ENCODE data around the gene GINS1. TPM values are rescaled to one million over a fixed set of nuclear protein-coding genes. Genes with fewer than 3 reads are reported as not detected.

GINS1 gene
- total and polyA plus RNA-seq, 2 experiments from 2014 or later, result 32.0 to 65.4 TPM

- H2AFZ ChIP-seq, result no peak overlapping the region; the same call in 1 of the 2 replicates
- H3K4me2 ChIP-seq, result 0 out of 2 replicates have a peak overlapping the region, but pooled peaks have one; percentile 43
- Mint-ChIP-seq H3K4me1 (peaks cover 18% of the 10 kb centered on the region), H3K36me3 (ENCODE audit: low read depth) (peaks cover 14% of the 10 kb centered on the region), H3K27ac (no peak overlapping the region), H3K9me3 (peaks cover 32% of the 10 kb centered on the region), H3K27me3 (ENCODE audit: insufficient read depth, low read depth, poor library complexity) (no peaks in the 10 kb centered on the region), H3K4me3 (no peak overlapping the region)
- TF ChIP-seq ZNF462 (CRISPR knock-in tag; IDR thresholded peaks at IDR 0.05) (no peak), ZNF114 (CRISPR knock-in tag; IDR thresholded peaks at IDR 0.05) (no peak), ZNF331 (CRISPR knock-in tag; IDR thresholded peaks at IDR 0.05; ENCODE audit: low read depth) (no peak), REST (IDR thresholded peaks at IDR 0.05; ENCODE audit: unreplicated experiment) (no peak), CTCF (conservative IDR thresholded peaks at IDR 0.05; ENCODE audit: low read depth in 2 of 2) (no peak), JUNB (IDR thresholded peaks at IDR 0.05; ENCODE audit: unreplicated experiment) (no peak), EZH2 (IDR thresholded peaks at IDR 0.05; ENCODE audit: low read depth, unreplicated experiment) (no peak), POLR2AphosphoS5 (IDR thresholded peaks at IDR 0.05; ENCODE audit: low read depth) (no peak), EZH2phosphoT487 (IDR thresholded peaks at IDR 0.05; ENCODE audit: unreplicated experiment) (no peak), CREB1 (CRISPR knock-in tag; IDR thresholded peaks at IDR 0.05; ENCODE audit: low read depth) (no peak), STAT1 (IDR thresholded peaks at IDR 0.05; ENCODE audit: unreplicated experiment) (no peak)
- peaks cover 7% of the 10 kb centered on the region for H3K36me3 ChIP-seq (ENCODE audit: insufficient read depth)
- no peaks in the 10 kb centered on the region for H4K20me1 ChIP-seq (replicated peaks; ENCODE audit: insufficient read depth)
- H3K4me3 ChIP-seq, result no peak overlapping the region
- no peak for DNase-seq (ENCODE audit: low spot score)
- H3K79me2 ChIP-seq (replicated peaks; ENCODE audit: insufficient read depth), result no peaks in the 10 kb centered on the region
- H3F3A ChIP-seq (replicated peaks; ENCODE audit: low read depth), result no peaks in the 10 kb centered on the region
- H3K27me3 ChIP-seq (ENCODE audit: insufficient read depth), result no peaks in the 10 kb centered on the region
- ATAC-seq, result no peak
- H3K27ac ChIP-seq (ENCODE audit: low read depth), result no peak overlapping the region
- no peaks in the 10 kb centered on the region for H3K9me2 ChIP-seq (ENCODE audit: insufficient read depth)
- peaks cover 4% of the 10 kb centered on the region; the same call in 1 of the 2 replicates for H3K4me1 ChIP-seq (ENCODE audit: insufficient read depth)
These were observed 9.0 kb upstream of the GINS1 start for GRCh38 chr20:25398376-25399036.
